ENCODE measurements around the gene MIDN.

The MIDN gene

GRCh38 chr19:1271528-1272422 is 23.4 kb downstream of the MIDN start:
- FAIRE-seq: no peak

GRCh38 chr19:1272423-1273262 is 24.3 kb downstream of the MIDN start:
- no peak for FAIRE-seq

DNA sequence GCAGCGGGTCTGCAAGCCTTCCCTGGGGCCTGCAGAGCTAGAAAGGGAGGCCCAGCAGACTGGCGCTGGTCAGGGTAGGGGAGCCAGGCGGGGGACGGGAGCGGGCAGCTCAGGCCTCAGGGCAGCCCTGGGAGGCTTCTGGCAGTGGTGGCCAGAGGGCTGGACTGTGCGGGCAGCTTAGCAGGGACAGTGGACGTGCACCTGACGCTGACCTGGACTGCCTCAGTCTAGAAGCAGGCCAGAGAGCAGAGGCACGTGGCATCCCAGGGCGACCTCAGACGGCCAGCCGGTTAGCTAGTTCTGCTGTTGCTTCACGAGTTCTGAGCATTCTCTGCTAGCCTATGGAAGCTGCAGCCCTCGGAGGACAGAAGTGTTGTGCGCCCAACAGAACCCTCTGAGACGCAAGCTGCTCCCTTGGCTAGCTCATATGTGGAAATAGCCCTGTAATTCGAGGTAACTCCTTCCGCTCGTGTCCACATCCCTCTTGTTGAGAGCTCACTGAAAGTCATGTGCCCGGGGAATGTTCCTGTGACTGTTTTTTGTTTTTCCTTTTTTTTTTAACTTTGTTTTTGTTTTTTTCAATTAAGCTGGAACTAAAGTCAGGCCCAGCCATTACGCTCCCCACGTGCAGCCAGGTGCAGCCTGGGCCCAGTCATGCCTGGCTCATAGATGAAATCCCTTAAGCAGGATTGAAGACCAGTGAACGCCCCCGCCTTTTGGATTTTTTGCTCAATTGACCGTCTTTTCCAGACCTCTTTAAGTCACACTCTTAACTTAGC is 25.1 kb downstream of the MIDN start:
- FAIRE-seq: no peak

DNA sequence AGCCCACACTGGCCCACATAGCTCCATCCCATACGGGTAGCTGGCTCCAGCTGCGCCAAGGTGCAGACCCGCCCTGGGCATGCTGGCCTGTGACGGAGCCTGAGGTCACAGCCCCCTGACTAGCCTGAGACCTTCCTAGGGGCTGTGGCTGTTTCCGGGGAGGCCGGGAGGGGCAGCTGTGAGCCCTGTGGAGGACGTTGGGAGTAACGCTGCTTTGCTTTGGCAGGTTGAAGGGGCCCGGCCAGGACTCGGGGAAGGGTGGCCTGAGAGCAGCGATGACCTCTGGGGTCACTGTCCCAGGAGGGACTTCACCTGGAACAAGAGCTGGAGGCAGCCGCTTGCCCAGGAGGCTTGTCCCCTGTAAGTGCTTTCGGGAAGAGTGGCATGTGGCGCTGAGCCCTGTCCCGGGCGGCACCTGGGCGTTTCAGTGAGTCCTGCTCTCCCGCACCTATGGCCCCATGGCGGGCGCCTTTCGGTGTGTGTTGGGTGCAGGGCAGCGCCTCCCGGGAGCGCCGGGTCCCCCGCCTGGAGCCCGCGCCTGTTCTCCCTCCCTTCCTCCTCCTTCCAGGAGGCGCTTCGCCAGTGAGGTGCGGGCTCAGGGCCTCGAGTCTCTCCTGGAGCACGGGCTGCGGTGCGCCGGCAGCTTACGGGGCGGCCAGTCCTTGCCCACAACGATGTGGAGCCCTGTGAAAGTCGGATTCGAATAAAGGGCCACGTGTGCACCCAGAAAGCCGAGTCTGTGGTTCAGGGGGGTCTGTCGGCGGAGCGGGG is 25.9 kb downstream of the MIDN start:
- no peak for FAIRE-seq

- no peak for FAIRE-seq
Observed at GRCh38 chr19:1274852-1275259, 26.5 kb downstream of the MIDN start.

- FAIRE-seq: no peak
Observed at GRCh38 chr19:1275260-1275975, 27.0 kb downstream of the MIDN start, which contains the start of gene FAM174C. FAM174C (plus strand) TSS chr19:1275530; CDS start chr19:1275550, 20 bp downstream.

DNA sequence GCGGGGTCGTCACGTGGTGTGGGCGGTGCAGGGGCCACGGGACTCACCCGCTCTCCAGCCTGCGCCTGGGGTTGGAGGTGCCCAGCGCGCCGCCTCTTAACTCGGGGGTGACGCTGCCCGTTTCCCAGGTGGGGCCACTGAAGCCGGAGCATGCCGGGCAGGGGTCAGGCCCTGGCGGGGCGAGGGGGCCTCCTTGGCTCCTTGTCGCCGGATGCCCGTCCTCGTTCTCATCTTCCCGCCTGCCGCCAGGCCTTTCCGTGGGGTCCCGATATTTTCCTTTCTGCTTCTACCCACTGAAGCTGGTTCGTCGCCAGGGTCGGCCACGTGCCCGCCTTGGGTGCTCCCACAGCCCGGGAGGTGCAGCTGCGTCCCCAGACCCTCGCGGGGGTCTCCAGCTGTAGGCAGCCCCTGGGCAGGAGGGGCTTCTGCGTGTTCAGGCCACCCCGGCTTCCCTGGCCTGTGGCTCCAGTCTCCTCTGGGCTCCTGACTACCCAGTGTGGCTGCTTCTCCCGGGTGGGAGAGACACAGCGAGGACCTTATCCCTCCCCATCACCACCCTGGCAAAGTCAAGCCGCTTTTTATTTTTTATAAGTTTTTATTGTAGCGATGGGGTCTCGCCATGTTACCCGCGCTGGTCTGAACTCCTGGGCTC is 27.7 kb downstream of the MIDN start:
- no peak for FAIRE-seq

DNA sequence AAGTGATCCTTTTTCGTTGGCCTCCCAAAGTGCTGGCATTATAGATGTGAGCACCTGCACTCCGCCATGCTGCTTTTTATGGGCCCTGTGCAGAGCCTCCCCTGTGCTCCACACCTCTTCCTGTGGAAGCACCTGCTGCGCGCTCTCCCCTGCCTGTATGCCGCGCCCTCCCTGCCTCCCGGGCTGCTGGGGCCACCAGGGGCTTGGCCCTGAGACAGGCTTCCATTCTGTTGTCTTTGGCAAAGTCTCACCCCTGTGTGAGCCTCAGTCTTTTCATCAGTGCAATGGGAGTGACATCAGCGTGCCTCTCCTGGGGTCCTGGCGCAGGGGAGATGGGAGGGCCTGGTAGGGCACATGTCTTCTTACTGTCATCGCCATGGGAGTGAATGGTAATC is 28.2 kb downstream of the MIDN start:
- no peak for FAIRE-seq

- FAIRE-seq: no peak
Observed at GRCh38 chr19:1277061-1277460, 28.7 kb downstream of the MIDN start.

DNA sequence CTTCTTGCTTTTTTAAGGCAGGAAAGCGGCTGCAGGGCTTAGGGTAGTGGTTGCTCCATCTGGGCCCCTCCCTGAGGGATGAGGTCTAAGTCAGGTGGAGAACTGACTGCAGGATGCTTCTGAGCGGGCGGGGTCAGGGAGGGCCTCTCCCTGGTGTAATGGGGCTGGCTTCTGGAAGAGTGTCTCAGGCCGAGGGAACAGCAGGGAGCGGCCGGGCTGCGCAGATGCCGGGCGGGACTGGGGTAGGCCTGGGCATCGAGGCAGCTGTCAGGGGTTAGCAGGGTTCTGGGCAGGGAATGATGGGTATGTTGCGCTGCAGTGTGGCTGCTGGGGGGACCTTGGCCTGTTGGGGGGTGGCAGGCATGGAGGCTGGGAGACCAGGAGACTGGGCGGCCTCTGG is 29.7 kb downstream of the MIDN start:
- FAIRE-seq: no peak

DNA sequence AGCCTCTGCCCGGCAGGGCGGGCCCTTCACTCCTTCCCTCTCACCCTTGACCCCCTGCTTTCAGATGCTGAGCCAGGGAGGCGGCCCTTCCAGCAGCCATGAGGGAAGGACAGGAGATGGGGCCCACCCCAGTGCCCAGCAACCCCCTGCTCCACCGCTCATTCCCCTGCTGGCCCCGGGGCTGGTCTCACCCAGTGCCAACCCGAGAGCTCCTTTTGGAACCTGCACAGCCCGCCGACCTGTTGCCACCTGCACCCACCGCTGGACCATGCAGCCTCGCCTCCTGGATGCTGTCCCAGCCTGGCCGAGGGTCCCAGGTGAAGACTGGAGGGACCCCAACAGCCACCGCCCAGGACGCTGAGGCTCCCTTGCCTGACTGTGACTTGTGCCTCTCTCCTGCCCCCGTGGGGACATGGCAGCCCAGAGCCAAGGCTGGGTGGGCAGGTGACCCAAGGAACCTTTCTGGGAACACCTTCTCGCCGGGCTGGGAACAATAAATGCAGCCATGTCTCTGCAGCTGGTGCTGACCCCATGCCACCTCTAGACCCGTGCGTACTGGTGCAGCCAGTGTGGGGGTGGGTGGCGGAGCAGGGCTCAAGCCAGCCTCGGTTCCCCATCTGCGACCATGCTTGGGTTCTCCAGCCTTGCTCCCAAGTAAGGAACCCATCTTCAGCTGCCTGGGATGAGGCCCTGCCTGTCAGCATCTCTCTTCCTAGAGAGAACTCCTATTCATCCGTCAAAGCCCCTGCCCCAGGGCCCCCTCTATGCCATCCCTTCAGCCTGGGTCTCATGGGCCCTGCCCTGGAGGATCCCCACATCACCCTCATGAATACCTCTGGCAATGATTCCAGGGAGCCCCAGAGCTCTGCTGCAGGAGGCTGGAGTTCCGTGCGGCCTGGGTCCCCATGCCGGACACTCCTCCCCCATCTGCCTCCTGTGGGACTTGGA is 30.6 kb downstream of the MIDN start:
- FAIRE-seq: no peak

GRCh38 chr19:1279782-1280341 is 31.5 kb downstream of the MIDN start:
- FAIRE-seq: no peak

GRCh38 chr19:1280636-1281568 is 32.5 kb downstream of the MIDN start:
- no peak for FAIRE-seq

DNA sequence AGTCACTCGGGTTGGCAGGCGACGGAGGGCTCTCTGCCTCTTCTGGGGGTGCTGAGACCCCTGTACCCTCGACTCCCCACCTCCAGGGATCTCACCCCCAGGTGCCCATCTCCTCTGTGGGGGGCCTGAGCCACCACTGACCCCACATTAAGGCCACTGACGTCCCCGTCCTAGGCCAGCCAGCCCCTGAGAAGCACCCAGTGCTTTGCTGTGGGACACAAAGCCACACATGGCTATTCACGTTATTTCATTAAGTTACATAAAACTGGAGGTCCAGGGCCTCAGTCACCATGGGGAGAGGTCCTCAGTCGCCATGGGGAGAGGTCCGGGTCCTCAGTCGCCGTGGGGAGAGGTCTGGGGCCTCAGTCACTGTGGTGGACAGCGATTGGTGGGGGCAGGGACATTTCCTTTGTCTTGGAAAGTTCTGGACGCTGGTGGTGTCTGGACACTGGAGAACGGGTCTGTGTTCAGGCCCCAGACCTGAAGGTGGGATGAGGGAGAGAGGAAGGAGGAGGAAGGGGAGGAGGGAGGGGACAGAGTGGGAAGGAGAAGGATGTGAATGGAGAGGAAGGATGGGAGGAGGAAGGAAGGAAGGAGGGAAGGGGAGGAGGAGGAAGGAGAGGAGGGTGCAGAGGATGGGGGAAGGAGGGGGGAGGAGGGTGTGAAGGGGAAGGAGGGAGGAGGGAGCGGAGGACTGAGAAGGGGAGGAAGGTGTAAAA is 33.3 kb downstream of the MIDN start:
- FAIRE-seq: no peak

GRCh38 chr19:1282588-1283206 is 34.3 kb downstream of the MIDN start:
- no peak for FAIRE-seq

GRCh38 chr19:1283207-1283916 is 35.0 kb downstream of the MIDN start:
- FAIRE-seq: no peak
